ENCODE data around the gene MAP1LC3B2. TPM values are rescaled to one million over a fixed set of nuclear protein-coding genes. Genes with fewer than 3 reads are reported as not detected.

MAP1LC3B2 gene
- total and polyA plus RNA-seq, 2 of the 8 experiments (the other 6 are each of a cell fraction or from before 2014, with no cell fraction given), result 0.39 to 1.5 TPM

DNA sequence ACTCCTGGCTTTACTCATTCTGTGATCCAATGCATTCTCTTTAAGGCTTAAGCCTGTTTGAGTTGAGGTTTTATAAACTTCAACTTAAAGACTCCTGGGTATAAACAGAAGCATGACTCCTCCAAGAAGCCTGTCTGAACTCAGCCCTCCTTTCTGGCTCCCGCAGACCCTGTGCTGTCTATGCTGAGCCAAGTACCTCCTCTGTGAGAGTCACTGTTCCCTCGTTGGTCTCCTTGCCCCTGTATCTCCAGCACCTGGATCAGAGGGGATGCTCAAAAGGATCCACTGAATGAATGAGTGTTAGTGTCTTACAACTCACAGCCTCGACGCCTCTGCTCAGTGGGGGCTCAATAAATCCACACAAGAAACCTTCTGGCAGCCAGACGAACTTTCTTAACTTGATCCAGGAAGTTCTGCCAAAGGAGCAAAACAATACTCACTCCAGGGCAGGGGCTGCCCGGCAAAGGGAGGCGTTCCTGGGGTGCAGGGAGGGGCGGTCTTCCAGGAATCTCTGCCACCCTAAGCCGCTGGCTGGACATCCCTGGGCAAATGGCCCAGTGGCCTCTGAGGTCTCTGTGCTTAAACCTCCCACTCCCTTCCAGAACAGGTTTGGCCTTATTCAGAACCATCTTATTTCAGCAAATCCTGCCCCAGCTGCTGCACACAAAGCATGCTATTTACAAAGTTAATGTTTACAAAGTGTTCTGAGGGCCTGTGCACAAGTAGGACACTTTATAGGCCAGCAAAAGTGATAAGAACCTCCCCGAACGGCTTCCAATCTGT is 32.9 kb downstream of the MAP1LC3B2 start:
- WGBS, 2 experiments (ENCODE audit: extremely low coverage in 1 of 2, insufficient coverage in 1 of 2, insufficient read length in 1 of 2, insufficient replicate concordance in 2 of 2, low coverage in 1 of 2, low lambda C conversion rate in 2 of 2, missing lambda C conversion rate in 1 of 2), result 89% methylated on average over 11 of the region's 11 CpGs; no CpG with 5 or more reads in 1 of the 2 experiments
- Histone ChIP-seq H2AK5ac (ENCODE audit: low read depth, low read length) (no peak overlapping the region), H3K27ac (ENCODE audit: low read depth, low read length) (no peak overlapping the region), H3K9me3 (ENCODE audit: insufficient read depth in 2 of 2, low read depth in 1 of 2, low read length in 1 of 2) (no peaks in the 10 kb centered on the region), H3K14ac (ENCODE audit: insufficient read length) (no peak overlapping the region), H3K4me3 (ENCODE audit: extremely low read depth in 1 of 4, insufficient read depth in 2 of 4, low read depth in 3 of 4, low read length in 4 of 4) (no peak overlapping the region), H3K36me3 (ENCODE audit: control insufficient read depth in 2 of 4, insufficient read depth in 4 of 4, low read length in 3 of 4) (no peaks in the 10 kb centered on the region), H3K27me3 (replicated peaks in 1 of 4; ENCODE audit: control insufficient read depth in 3 of 4, extremely low read depth in 1 of 4, insufficient read depth in 3 of 4, low read length in 3 of 4) (no peaks in the 10 kb centered on the region), H3K18ac (ENCODE audit: extremely low read depth, low read length) (no peak overlapping the region), H2AFZ (ENCODE audit: low read length) (0 out of 2 replicates have a peak overlapping the region, but pooled peaks have one; percentile 64), H2BK120ac (replicated peaks; ENCODE audit: low read depth, low read length) (no peak overlapping the region), H2BK15ac (ENCODE audit: low read length) (no peak overlapping the region), H2BK12ac (ENCODE audit: low read depth, low read length) (no peak overlapping the region), H2BK5ac (ENCODE audit: low read depth, low read length) (no peak overlapping the region), H4K8ac (ENCODE audit: extremely low read depth, insufficient read depth, low read length) (no peak overlapping the region), H2BK20ac (ENCODE audit: low read length) (no peak overlapping the region), H3K79me1 (ENCODE audit: low read depth, low read length) (no peaks in the 10 kb centered on the region), H3K4me1 (replicated peaks in 1 of 4; ENCODE audit: control insufficient read depth in 3 of 4, insufficient read depth in 4 of 4, low read length in 3 of 4) (no peaks in the 10 kb centered on the region), H3K79me2 (ENCODE audit: control insufficient read depth in 1 of 2, insufficient read depth in 2 of 2, low read length in 2 of 2) (no peaks in the 10 kb centered on the region), H3K4me2 (ENCODE audit: insufficient read depth in 1 of 2, low read depth in 2 of 2, low read length in 2 of 2) (no peak overlapping the region), H4K91ac (replicated peaks; ENCODE audit: insufficient read length, low read length) (no peak overlapping the region), H3K23me2 (ENCODE audit: low read depth, low read length) (peaks cover 6% of the 10 kb centered on the region; the same call in 1 of the 2 replicates), H4K20me1 (replicated peaks in 1 of 2; ENCODE audit: control insufficient read depth in 1 of 2, insufficient read depth in 2 of 2, low read length in 2 of 2) (no peaks in the 10 kb centered on the region), H3K4ac (replicated peaks; ENCODE audit: insufficient read length, low read depth, low read length) (no peak overlapping the region), H3K23ac (ENCODE audit: insufficient read length) (no peak overlapping the region), H3K9ac (replicated peaks in 1 of 4; ENCODE audit: extremely low read depth in 1 of 4, low read depth in 3 of 4, low read length in 3 of 4) (no peak overlapping the region), H4K5ac (ENCODE audit: insufficient read length, low read depth, low read length) (no peak overlapping the region), H3K56ac (replicated peaks; ENCODE audit: insufficient read length, low read depth, low read length) (no peak overlapping the region)
- DNase-seq (ENCODE audit: low read depth in 1 of 2, low spot score in 2 of 2), result no peak
- ChIA-PET POLR2A (ENCODE audit: partially characterized antibody) (no interaction called here), CTCF (ENCODE audit: partially characterized antibody) (interaction anchor here (2.2 kb wide), 1 partner anchor 10 kb away, joined by 7 read pairs; no protein-coding TSS in a partner anchor)
- no peak for FAIRE-seq
- TF ChIP-seq CBX8 (IDR thresholded peaks at IDR 0.05; ENCODE audit: borderline replicate concordance, low read depth, low read length) (no peak), ASH2L (IDR thresholded peaks at IDR 0.05; ENCODE audit: low read length) (no peak), SP4 (IDR thresholded peaks at IDR 0.05; ENCODE audit: low read length) (no peak), EZH2 (IDR thresholded peaks at IDR 0.05; ENCODE audit: low read depth, low read length, severe bottlenecking) (no peak), SIN3A (conservative IDR thresholded peaks at IDR 0.05 in 1 of 2, IDR thresholded peaks at IDR 0.05 in 1 of 2; ENCODE audit: low read depth in 1 of 2, low read length in 2 of 2) (no peak)

Data from H1 (cell line).